HepG2 (cell line): ENCODE measurements around the gene CKAP2. TPM values are rescaled to one million over a fixed set of nuclear protein-coding genes. Genes with fewer than 3 reads are reported as not detected.
"Not testable (repeated sequence)": the region's sequence is repeated elsewhere in the genome, so short reads cannot be mapped to it uniquely, and the experiment has no call there.

Experiments
- ATAC-seq: fragments of 200-7000 bp; cut with Tn5 transposase; 3 replicates; pipeline ENCODE4 v1.9.1; 2020; ENCODE audit warnings: mild to moderate bottlenecking, moderate library complexity
- BruUV-seq: library from RNA; stranded (reverse); fragments of 400-500 nt; replicated peaks from 2 replicates; lab custom pipeline; 2021; lab: Mats Ljungman, UMichigan
- CTCF ChIA-PET: fragments of 300-600 bp; formaldehyde crosslinking; extraction: SDS; loops from one replicate; lab custom pipeline; 2021; ENCODE audit warnings: low total read pairs, inconsistent platforms, low intra/inter-chr PET ratio; lab: Yijun Ruan, JAX
- POLR2A ChIA-PET: fragments of 350-600 bp; sonication (Branson Sonifier 250); formaldehyde crosslinking; loops from one replicate; lab custom pipeline; 2020; ENCODE audit warnings: antibody characterized with exemption, inconsistent platforms; lab: Yijun Ruan, JAX
- DNase-seq: peaks from one replicate; pipeline ENCODE4 v3.0.0-alpha.2; 2015; ENCODE audit warnings: low spot score
- FAIRE-seq: peaks from 3 replicates; lab custom pipeline; 2011; peaks lifted over from hg19 to GRCh38; lab: Jason Lieb, UNC
- H2AFZ ChIP-seq: one replicate; pipeline ENCODE4 v1.6.1; 2011; ENCODE audit warnings: low read length, inconsistent platforms
- H3K27ac ChIP-seq: fragments of 300-600 bp; 3 replicates; pipeline ENCODE4 v1.8.0; 2011; ENCODE audit warnings: mixed run types, mild to moderate bottlenecking, mixed read lengths, low read length, inconsistent platforms; ENCODE audit not compliant: insufficient read depth; ENCODE audit errors: extremely low read length
- H3K27me3 ChIP-seq, 2 experiments: fragments of 200-600 bp in 1 of 2; 2 replicates in 1 of 2; 3 replicates in 1 of 2; pipeline versions ENCODE4 v1.6.0 to v1.8.0; 2011; ENCODE audit warnings: low read length in 2 of 2, mild to moderate bottlenecking in 2 of 2, moderate library complexity in 2 of 2, inconsistent platforms in 1 of 2; ENCODE audit not compliant: insufficient read depth in 2 of 2, control insufficient read depth in 1 of 2
- H3K36me3 ChIP-seq, 2 experiments: fragments of 200-600 bp in 1 of 2; replicated peaks in 1 of 2; 2 replicates in 1 of 2; 3 replicates in 1 of 2; pipeline versions ENCODE4 v1.5.1 to v1.8.0; 2011; ENCODE audit warnings: low read length in 2 of 2, inconsistent platforms in 1 of 2; ENCODE audit not compliant: insufficient read depth in 2 of 2, control insufficient read depth in 1 of 2
- H3K4me1 ChIP-seq: 2 replicates; pipeline ENCODE4 v1.5.1; 2012; ENCODE audit warnings: low read length, inconsistent platforms; ENCODE audit not compliant: insufficient read depth
- H3K4me2 ChIP-seq: 2 replicates; pipeline ENCODE4 v1.6.0; 2011; ENCODE audit warnings: low read depth, low read length, inconsistent platforms
- H3K4me3 ChIP-seq, 3 experiments: fragments of 200-600 bp in 1 of 3; sonication (generic), shearing (Covaris generic) in 1 of 3; replicated peaks in 1 of 3; 2 replicates each; pipeline ENCODE4 v1.5.1; 2011 to 2016; ENCODE audit warnings: low read length in 3 of 3, inconsistent platforms in 2 of 3, low read depth in 2 of 3, mild to moderate bottlenecking in 2 of 3, control low read depth in 1 of 3, mixed read lengths in 1 of 3; ENCODE audit not compliant: insufficient read depth in 1 of 3
- H3K79me2 ChIP-seq: one replicate; pipeline ENCODE4 v1.6.1; 2011; ENCODE audit warnings: low read length, inconsistent platforms; ENCODE audit not compliant: insufficient read depth
- H3K9ac ChIP-seq: 2 replicates; pipeline ENCODE4 v1.6.0; 2011; ENCODE audit warnings: mild to moderate bottlenecking, low read depth, low read length, inconsistent platforms; ENCODE audit not compliant: insufficient read depth
- H3K9me3 ChIP-seq: 2 replicates; pipeline ENCODE4 v1.5.1; 2012; ENCODE audit warnings: mild to moderate bottlenecking, low read length
- H4K20me1 ChIP-seq: 2 replicates; pipeline ENCODE4 v1.6.0; 2011; ENCODE audit warnings: inconsistent platforms, mild to moderate bottlenecking, low read length, moderate library complexity; ENCODE audit not compliant: insufficient read depth
- DBP ChIP-seq: sonication (generic); formaldehyde crosslinking; IDR thresholded peaks from 2 replicates; pipeline ENCODE4 v1.4.0; 2020; ENCODE audit warnings: missing genetic modification reagents; ENCODE audit errors: not compliant biosample characterization
- MEIS1 ChIP-seq: sonication (generic); formaldehyde crosslinking; IDR thresholded peaks from 2 replicates; pipeline ENCODE4 v1.9.0; 2021; ENCODE audit warnings: mild to moderate bottlenecking, missing genetic modification reagents, moderate library complexity, borderline replicate concordance
- POGZ ChIP-seq: sonication (generic); formaldehyde crosslinking; IDR thresholded peaks from 2 replicates; pipeline ENCODE4 v1.4.0; 2020; ENCODE audit warnings: mild to moderate bottlenecking, missing genetic modification reagents
- RFXANK ChIP-seq: IDR thresholded peaks from 2 replicates; pipeline ENCODE4 v1.6.1; 2016
- SP1 ChIP-seq, 2 experiments: fragments of 450-650 bp in 1 of 2; sonication (generic) in 1 of 2; formaldehyde crosslinking in 1 of 2; IDR thresholded peaks; 2 replicates each; pipeline versions ENCODE4 v1.4.0 to v1.6.1; 2016 to 2020; ENCODE audit warnings: missing genetic modification reagents in 1 of 2
- ZNF281 ChIP-seq: sonication (generic); formaldehyde crosslinking; IDR thresholded peaks from 2 replicates; pipeline ENCODE4 v1.4.0; 2020; ENCODE audit warnings: missing genetic modification reagents, borderline replicate concordance
- WGBS: methylation state at CpG from one replicate; pipeline ENCODE4 v1.1.6; 2017; ENCODE audit warnings: low lambda C conversion rate; 5-methylcytosine and 5-hydroxymethylcytosine counted together
- in situ Hi-C: cut with HindIII; loops from 2 replicates; pipeline ENCODE4 v1.10.0; 2017; ENCODE audit warnings: low pct_unique_long_range_greater_than_20kb; ENCODE audit not compliant: extremely low pct_ligation_motif_present
- intact Hi-C: fragments of 100-400 bp; cut with micrococcal nuclease; formaldehyde crosslinking; loops from one replicate; pipeline ENCODE4 v1.10.0; 2022; ENCODE audit not compliant: unreplicated experiment
- polyA plus RNA-seq, 8 experiments: library from polyadenylated mRNA; depleted of rRNA in 3 of 8; stranded (reverse) in 7 of 8; unstranded in 1 of 8; fragments of >200 nt; fragmentation: Illumina TruSeq in 4 of 8; extraction: Trizol in 4 of 8; gene quantifications; 2 replicates each; pipeline versions ENCODE4 v1.2.1 to v1.2.3, GENCODE V29; 2011 to 2016; ENCODE audit warnings: low read depth in 4 of 8, missing spikeins in 1 of 8, mixed read lengths in 1 of 8; ENCODE audit not compliant: insufficient read depth in 1 of 8
- total RNA-seq, 5 experiments: library from RNA; depleted of rRNA; stranded (reverse); fragments of >200 nt; fragmentation: Illumina TruSeq; extraction: Trizol; gene quantifications; 2 replicates each; pipeline ENCODE4 v1.2.3, GENCODE V29; 2016; ENCODE audit warnings: low read depth in 1 of 5

The CKAP2 gene
- total and polyA plus RNA-seq, 2 of the 13 experiments (the other 11 are each of a cell fraction or from before 2014, with no cell fraction given) = 6.7 to 40.3 TPM

GRCh38 chr13:52408071-52408658 is 47.1 kb upstream of the CKAP2 start:
- BruUV-seq, H3K4me3 ChIP-seq, CTCF ChIA-PET, intact Hi-C loops, H4K20me1 ChIP-seq, H3K9me3 ChIP-seq, DNase-seq, in situ Hi-C loops, H3K9ac ChIP-seq, H2AFZ ChIP-seq, POLR2A ChIA-PET, H3K36me3 ChIP-seq, H3K27ac ChIP-seq, H3K79me2 ChIP-seq, H3K4me2 ChIP-seq, H3K4me1 ChIP-seq, ATAC-seq, FAIRE-seq: not testable (repeated sequence)
- H3K27me3 ChIP-seq = peaks cover 2 to 19% of the 10 kb centered on the region in 2 experiments
- 94% methylated on average over 9 of the region's 33 CpGs for WGBS

GRCh38 chr13:52411629-52412028 is 43.6 kb upstream of the CKAP2 start:
- no peak for ATAC-seq
- no peaks in the 10 kb centered on the region for H3K4me1 ChIP-seq
- H3K9ac ChIP-seq = no peak overlapping the region
- no peak overlapping the region for H3K27ac ChIP-seq
- no TSS peak for BruUV-seq
- TF ChIP-seq SP1 (IDR thresholded peaks at IDR 0.05) = no peak
- TF ChIP-seq SP1 (CRISPR knock-in tag; IDR thresholded peaks at IDR 0.05) = no peak
- TF ChIP-seq DBP = no peak
- TF ChIP-seq RFXANK = no peak
- no peak for TF ChIP-seq ZNF281 (CRISPR knock-in tag)
- TF ChIP-seq POGZ (CRISPR knock-in tag) = no peak
- no peak for TF ChIP-seq MEIS1 (CRISPR knock-in tag)
- no peaks in the 10 kb centered on the region for H3K27me3 ChIP-seq
- FAIRE-seq = peak; percentile 12
- DNase-seq = no peak
- no peak overlapping the region for H3K4me3 ChIP-seq
- ChIA-PET POLR2A (no interaction called here), CTCF (no interaction called here)
- in situ Hi-C loops = no loop called here
- peaks cover 7 to 12% of the 10 kb centered on the region in 2 experiments for H3K36me3 ChIP-seq
- H3K9me3 ChIP-seq = no peaks in the 10 kb centered on the region
- no peak overlapping the region for H2AFZ ChIP-seq
- H3K4me2 ChIP-seq = no peak overlapping the region
- intact Hi-C loops = no loop called here
- WGBS = 88% methylated on average over 4 of the region's 4 CpGs
- H3K79me2 ChIP-seq = no peaks in the 10 kb centered on the region
- no peaks in the 10 kb centered on the region for H4K20me1 ChIP-seq
